WTC11 (cell line): ENCODE measurements around the gene HLA-DMA.

ENCODE experiments used
- FOXJ3 ChIP-seq: sonication (generic); formaldehyde crosslinking; IDR thresholded peaks from 2 replicates; pipeline ENCODE4 v1.9.0; 2021; ENCODE audit warnings: missing genetic modification reagents, mild to moderate bottlenecking, borderline replicate concordance
- NFATC4 ChIP-seq: fragments of 250-450 bp; sonication (Bioruptor Pico); IDR thresholded peaks from 2 replicates; pipeline ENCODE4 v1.9.0; 2021; ENCODE audit warnings: mild to moderate bottlenecking
- NFYB ChIP-seq: sonication (generic); formaldehyde crosslinking; conservative IDR thresholded peaks from 2 replicates; pipeline ENCODE4 v1.8.0; 2022; ENCODE audit warnings: low read depth, missing genetic modification reagents
- PRRX2 ChIP-seq: fragments of 250-450 bp; sonication (Bioruptor Pico); IDR thresholded peaks from 2 replicates; pipeline ENCODE4 v1.8.0; 2021; ENCODE audit warnings: mild to moderate bottlenecking
- TEAD4 ChIP-seq: sonication (generic); formaldehyde crosslinking; IDR thresholded peaks from 2 replicates; pipeline ENCODE4 v1.8.0; 2022; ENCODE audit warnings: mild to moderate bottlenecking, missing genetic modification reagents
- TF ChIP-seq, protein P1 (sequence below): fragments of 200-600 bp; IDR thresholded peaks from 2 replicates; pipeline ENCODE4 v1.8.0; 2022; ENCODE audit warnings: antibody characterized with exemption
- TF ChIP-seq, protein P2 (sequence below): sonication (generic); formaldehyde crosslinking; conservative IDR thresholded peaks from 2 replicates; pipeline ENCODE4 v1.8.1; 2023; ENCODE audit warnings: mild to moderate bottlenecking, low read depth, missing genetic modification reagents, moderate library complexity

DNA sequence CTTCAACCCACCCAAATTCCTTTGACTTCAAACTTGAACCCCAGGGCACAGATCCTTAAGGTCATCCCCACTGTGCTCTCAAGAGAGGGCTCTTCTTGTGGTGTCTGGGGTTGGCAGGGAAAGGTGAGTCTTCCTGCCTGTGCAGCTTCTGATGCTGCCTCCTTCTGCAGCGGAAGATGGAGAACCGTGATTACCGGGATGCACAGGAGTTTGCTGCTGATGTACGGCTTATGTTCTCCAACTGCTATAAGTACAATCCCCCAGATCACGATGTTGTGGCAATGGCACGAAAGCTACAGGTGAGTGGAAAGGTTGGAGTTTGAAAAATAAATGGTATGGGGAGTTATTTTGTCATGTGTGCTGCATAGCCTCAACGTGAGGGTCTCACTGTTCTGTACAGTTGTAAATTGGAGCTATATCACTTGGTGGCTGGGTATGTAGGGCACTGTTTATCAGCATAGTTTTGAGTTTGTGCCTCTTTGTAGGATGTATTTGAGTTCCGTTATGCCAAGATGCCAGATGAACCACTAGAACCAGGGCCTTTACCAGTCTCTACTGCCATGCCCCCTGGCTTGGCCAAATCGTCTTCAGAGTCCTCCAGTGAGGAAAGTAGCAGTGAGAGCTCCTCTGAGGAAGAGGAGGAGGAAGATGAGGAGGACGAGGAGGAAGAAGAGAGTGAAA is 24.5 kb upstream of the HLA-DMA start:
- TF ChIP-seq, protein P1, sequence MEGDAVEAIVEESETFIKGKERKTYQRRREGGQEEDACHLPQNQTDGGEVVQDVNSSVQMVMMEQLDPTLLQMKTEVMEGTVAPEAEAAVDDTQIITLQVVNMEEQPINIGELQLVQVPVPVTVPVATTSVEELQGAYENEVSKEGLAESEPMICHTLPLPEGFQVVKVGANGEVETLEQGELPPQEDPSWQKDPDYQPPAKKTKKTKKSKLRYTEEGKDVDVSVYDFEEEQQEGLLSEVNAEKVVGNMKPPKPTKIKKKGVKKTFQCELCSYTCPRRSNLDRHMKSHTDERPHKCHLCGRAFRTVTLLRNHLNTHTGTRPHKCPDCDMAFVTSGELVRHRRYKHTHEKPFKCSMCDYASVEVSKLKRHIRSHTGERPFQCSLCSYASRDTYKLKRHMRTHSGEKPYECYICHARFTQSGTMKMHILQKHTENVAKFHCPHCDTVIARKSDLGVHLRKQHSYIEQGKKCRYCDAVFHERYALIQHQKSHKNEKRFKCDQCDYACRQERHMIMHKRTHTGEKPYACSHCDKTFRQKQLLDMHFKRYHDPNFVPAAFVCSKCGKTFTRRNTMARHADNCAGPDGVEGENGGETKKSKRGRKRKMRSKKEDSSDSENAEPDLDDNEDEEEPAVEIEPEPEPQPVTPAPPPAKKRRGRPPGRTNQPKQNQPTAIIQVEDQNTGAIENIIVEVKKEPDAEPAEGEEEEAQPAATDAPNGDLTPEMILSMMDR, result no peak
- TF ChIP-seq NFYB (CRISPR knock-in tag) (no peak), TEAD4 (CRISPR knock-in tag) (no peak), NFATC4 (no peak), PRRX2 (CRISPR knock-in tag) (no peak), FOXJ3 (CRISPR knock-in tag) (no peak)
- TF ChIP-seq, protein P2, sequence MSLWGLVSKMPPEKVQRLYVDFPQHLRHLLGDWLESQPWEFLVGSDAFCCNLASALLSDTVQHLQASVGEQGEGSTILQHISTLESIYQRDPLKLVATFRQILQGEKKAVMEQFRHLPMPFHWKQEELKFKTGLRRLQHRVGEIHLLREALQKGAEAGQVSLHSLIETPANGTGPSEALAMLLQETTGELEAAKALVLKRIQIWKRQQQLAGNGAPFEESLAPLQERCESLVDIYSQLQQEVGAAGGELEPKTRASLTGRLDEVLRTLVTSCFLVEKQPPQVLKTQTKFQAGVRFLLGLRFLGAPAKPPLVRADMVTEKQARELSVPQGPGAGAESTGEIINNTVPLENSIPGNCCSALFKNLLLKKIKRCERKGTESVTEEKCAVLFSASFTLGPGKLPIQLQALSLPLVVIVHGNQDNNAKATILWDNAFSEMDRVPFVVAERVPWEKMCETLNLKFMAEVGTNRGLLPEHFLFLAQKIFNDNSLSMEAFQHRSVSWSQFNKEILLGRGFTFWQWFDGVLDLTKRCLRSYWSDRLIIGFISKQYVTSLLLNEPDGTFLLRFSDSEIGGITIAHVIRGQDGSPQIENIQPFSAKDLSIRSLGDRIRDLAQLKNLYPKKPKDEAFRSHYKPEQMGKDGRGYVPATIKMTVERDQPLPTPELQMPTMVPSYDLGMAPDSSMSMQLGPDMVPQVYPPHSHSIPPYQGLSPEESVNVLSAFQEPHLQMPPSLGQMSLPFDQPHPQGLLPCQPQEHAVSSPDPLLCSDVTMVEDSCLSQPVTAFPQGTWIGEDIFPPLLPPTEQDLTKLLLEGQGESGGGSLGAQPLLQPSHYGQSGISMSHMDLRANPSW, result no peak
